ENCODE data around the gene CAPN1. TPM values are rescaled to one million over a fixed set of nuclear protein-coding genes. Genes with fewer than 3 reads are reported as not detected.

Gene CAPN1
- total RNA-seq, 4 donors from 2014 or later: 86.4 to 112 (median 95.7) TPM

GRCh38 chr11:65243797-65244196, 62.1 kb downstream of the CAPN1 start:
- TF ChIP-seq CTCF (IDR thresholded peaks at IDR 0.05; ENCODE audit: low read depth): no peak

- TF ChIP-seq CTCF (IDR thresholded peaks at IDR 0.05; ENCODE audit: low read depth): no peak
Observed at GRCh38 chr11:65246506-65246905, 64.8 kb downstream of the CAPN1 start.

GRCh38 chr11:65251476-65251875, 69.7 kb downstream of the CAPN1 start:
- TF ChIP-seq CTCF (IDR thresholded peaks at IDR 0.05; ENCODE audit: low read depth): no peak

GRCh38 chr11:65254724-65255123, 73.0 kb downstream of the CAPN1 start:
- no peak for TF ChIP-seq CTCF (IDR thresholded peaks at IDR 0.05; ENCODE audit: low read depth)

- no peak for TF ChIP-seq CTCF (IDR thresholded peaks at IDR 0.05; ENCODE audit: low read depth)
Observed at GRCh38 chr11:65258988-65259387, 77.3 kb downstream of the CAPN1 start.

- no peak for TF ChIP-seq CTCF (IDR thresholded peaks at IDR 0.05; ENCODE audit: low read depth)
Observed at GRCh38 chr11:65260302-65260701, 78.6 kb downstream of the CAPN1 start.

GRCh38 chr11:65260756-65261590, 79.2 kb downstream of the CAPN1 start:
- no peak for TF ChIP-seq CTCF (IDR thresholded peaks at IDR 0.05; ENCODE audit: low read depth)

Small RNAs within 50 kb of the gene (small RNA-seq; reads per million reads assigned to genes)
- not detected for gene HIGD1AP10
- not detected for gene PDCL2P2
- gene RNU2-23P: not detected

Other genes with a start within 250 kb of the CAPN1 start
- not detected for gene GPHA2, start 246.0 kb upstream of the CAPN1 start, total RNA-seq
- gene MAJIN, start 209.8 kb upstream of the CAPN1 start, total RNA-seq: not detected
- 1 to 10 TPM in 2 of 4 donors, under 1 TPM in 1, not detected in 1; 0.68 to 1.9 (median 1.3) TPM for gene BATF2, start 185.0 kb upstream of the CAPN1 start, total RNA-seq
- 100 to 1,000 TPM in 2 of 4 donors, 10 to 100 TPM in 2; 90.8 to 165 (median 131) TPM for gene ARL2, start 167.8 kb upstream of the CAPN1 start, total RNA-seq
- 10 to 100 TPM; 16.0 to 39.2 (median 20.5) TPM for gene SNX15, start 154.5 kb upstream of the CAPN1 start, total RNA-seq
- gene SAC3D1, start 140.7 kb upstream of the CAPN1 start, total RNA-seq: 10 to 100 TPM in 1 of 4 donors, 1 to 10 TPM in 3; 4.0 to 22.0 (median 7.0) TPM
- gene NAALADL1, start 123.4 kb upstream of the CAPN1 start, total RNA-seq: 10 to 100 TPM in 3 of 4 donors, 1 to 10 TPM in 1; 2.9 to 26.3 (median 16.4) TPM
- gene CDCA5, start 97.9 kb upstream of the CAPN1 start, total RNA-seq: 1 to 10 TPM in 1 of 4 donors, under 1 TPM in 1, not detected in 2; 0.66 to 1.9 TPM
- gene ZFPL1, start 97.7 kb upstream of the CAPN1 start, total RNA-seq: 10 to 100 TPM; 24.8 to 47.8 (median 36.6) TPM
- gene VPS51, start 85.7 kb upstream of the CAPN1 start, total RNA-seq: 100 to 1,000 TPM in 3 of 4 donors, 10 to 100 TPM in 1; 84.8 to 300 (median 174) TPM
- 100 to 1,000 TPM in 3 of 4 donors, 10 to 100 TPM in 1; 95.1 to 339 (median 209) TPM for gene TM7SF2, start 70.1 kb upstream of the CAPN1 start, total RNA-seq
- gene ZNHIT2, start 64.2 kb upstream of the CAPN1 start, total RNA-seq: 10 to 100 TPM in 1 of 4 donors, 1 to 10 TPM in 3; 4.4 to 12.6 (median 8.2) TPM
- 1,000 to 10,000 TPM in 1 of 4 donors, 100 to 1,000 TPM in 3; 793 to 1,064 (median 875) TPM for gene FAU, start 59.8 kb upstream of the CAPN1 start, total RNA-seq
- gene MRPL49, start 59.6 kb upstream of the CAPN1 start, total RNA-seq: 10 to 100 TPM; 34.1 to 60.8 (median 48.7) TPM
- 10 to 100 TPM; 29.3 to 61.0 (median 46.0) TPM for gene SYVN1, start 47.4 kb upstream of the CAPN1 start, total RNA-seq
- gene SPDYC, start 11.7 kb upstream of the CAPN1 start, total RNA-seq: not detected
- 1 to 10 TPM; 2.6 to 6.2 (median 4.9) TPM for gene POLA2, start 80.0 kb downstream of the CAPN1 start, total RNA-seq
- 10 to 100 TPM; 16.5 to 38.6 (median 28.5) TPM for gene CDC42EP2, start 132.9 kb downstream of the CAPN1 start, total RNA-seq
- 10 to 100 TPM; 20.1 to 34.1 (median 28.1) TPM for gene DPF2, start 151.9 kb downstream of the CAPN1 start, total RNA-seq
- not detected for gene TIGD3, start 172.8 kb downstream of the CAPN1 start, total RNA-seq
- gene SLC25A45, start 200.7 kb downstream of the CAPN1 start, total RNA-seq: 1 to 10 TPM in 3 of 4 donors, under 1 TPM in 1; 0.82 to 7.3 (median 6.8) TPM
- 10 to 100 TPM; 32.5 to 44.7 (median 40.3) TPM for gene FRMD8, start 204.7 kb downstream of the CAPN1 start, total RNA-seq
- 100 to 1,000 TPM; 537 to 773 (median 608) TPM for gene NEAT1, start 240.9 kb downstream of the CAPN1 start, total RNA-seq